ENCODE measurements around the gene LLCFC1.

DNA sequence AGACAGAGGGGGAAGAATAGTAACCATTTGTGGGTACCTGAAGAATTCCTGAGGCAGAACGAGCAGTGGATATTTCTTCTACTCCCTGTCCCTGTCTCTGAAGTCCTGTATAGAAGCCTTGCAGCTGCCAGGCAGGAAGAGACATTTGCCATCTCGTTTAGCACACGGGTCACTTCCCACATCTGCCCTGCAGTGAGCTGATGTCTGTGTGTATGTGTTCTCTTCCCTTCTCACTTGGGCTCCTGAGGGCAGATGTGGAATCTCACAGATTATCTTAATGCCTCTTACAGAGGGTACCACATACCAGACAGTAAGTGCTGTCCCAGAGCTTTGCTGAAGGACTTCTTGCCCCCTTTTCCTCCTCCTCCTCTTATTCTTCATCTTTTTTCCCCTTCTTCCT lies 39.6 kb upstream of the LLCFC1 start:
- TF ChIP-seq GATA2 (IDR thresholded peaks at IDR 0.05; ENCODE audit: low read depth, low read length) (no peak), GATA3 (IDR thresholded peaks at IDR 0.05; ENCODE audit: low read depth, low read length) (no peak)

Data from SH-SY5Y (cell line).